Thyroid gland (tissue), 4 donors: ENCODE results near the gene ENTPD8. TPM values are rescaled to one million over a fixed set of nuclear protein-coding genes. Genes with fewer than 3 reads are reported as not detected.

Experiments used
- DNase-seq, 2 donors: peaks; one replicate each; pipeline ENCODE4 v3.0.0-alpha.2; 2019
- H3K27ac ChIP-seq, 3 donors: fragments of 200-600 bp; sonication (generic); 1 replicate in 2 of 3; 2 replicates in 1 of 3; pipeline ENCODE4 v1.5.1; 2016 to 2019; ENCODE audit warnings: mild to moderate bottlenecking in 1 of 3, moderate library complexity in 1 of 3
- H3K27me3 ChIP-seq: fragments of 200-600 bp; sonication (generic); one replicate; pipeline ENCODE4 v1.5.1; 2019
- H3K36me3 ChIP-seq, 2 donors: fragments of 200-600 bp; sonication (generic); one replicate each; pipeline ENCODE4 v1.5.1; 2016 to 2019
- H3K4me1 ChIP-seq, 2 donors: fragments of 200-600 bp; sonication (generic); one replicate each; pipeline ENCODE4 v1.5.1; 2017 to 2019
- H3K4me3 ChIP-seq, 3 donors: fragments of 200-600 bp; sonication (generic); replicated peaks in 1 of 3; 1 replicate in 2 of 3; 2 replicates in 1 of 3; pipeline ENCODE4 v1.5.1; 2016; ENCODE audit warnings: mild to moderate bottlenecking in 1 of 3
- H3K9me3 ChIP-seq: fragments of 200-600 bp; sonication (generic); one replicate; pipeline ENCODE4 v1.5.1; 2017
- POLR2A ChIP-seq, 2 donors: fragments of 450-650 bp; IDR thresholded peaks; one replicate each; pipeline ENCODE4 v1.6.1; 2017; ENCODE audit warnings: antibody characterized with exemption in 2 of 2, mild to moderate bottlenecking in 2 of 2, moderate library complexity in 1 of 2
- WGBS, 2 donors: methylation state at CpG; one replicate each; pipeline ENCODE4 v1.1.5; 2017; 5-methylcytosine and 5-hydroxymethylcytosine counted together
- intact Hi-C: fragments of 100-400 bp; cut with DNase I; formaldehyde crosslinking; loops from one replicate; pipeline ENCODE4 v1.15.1; 2023
- total RNA-seq, 4 donors: library from RNA; depleted of rRNA; stranded (reverse); fragments of >200 nt; gene quantifications; one replicate each; pipeline ENCODE4 v1.2.3, GENCODE V29; 2016
- TF ChIP-seq, protein P1 (sequence below), 6 experiments: fragments of 200-600 bp in 3 of 6; fragments of 450-650 bp in 3 of 6; sonication (generic) in 3 of 6; IDR thresholded peaks; one replicate each; pipeline ENCODE4 v1.5.1; 2016 to 2019; ENCODE audit warnings: antibody characterized with exemption in 6 of 6, mild to moderate bottlenecking in 2 of 6, inconsistent platforms in 1 of 6, moderate library complexity in 1 of 6

The ENTPD8 gene
- total RNA-seq, 4 donors from 2014 or later = 0.29 to 0.78 TPM; not detected in 2

DNA sequence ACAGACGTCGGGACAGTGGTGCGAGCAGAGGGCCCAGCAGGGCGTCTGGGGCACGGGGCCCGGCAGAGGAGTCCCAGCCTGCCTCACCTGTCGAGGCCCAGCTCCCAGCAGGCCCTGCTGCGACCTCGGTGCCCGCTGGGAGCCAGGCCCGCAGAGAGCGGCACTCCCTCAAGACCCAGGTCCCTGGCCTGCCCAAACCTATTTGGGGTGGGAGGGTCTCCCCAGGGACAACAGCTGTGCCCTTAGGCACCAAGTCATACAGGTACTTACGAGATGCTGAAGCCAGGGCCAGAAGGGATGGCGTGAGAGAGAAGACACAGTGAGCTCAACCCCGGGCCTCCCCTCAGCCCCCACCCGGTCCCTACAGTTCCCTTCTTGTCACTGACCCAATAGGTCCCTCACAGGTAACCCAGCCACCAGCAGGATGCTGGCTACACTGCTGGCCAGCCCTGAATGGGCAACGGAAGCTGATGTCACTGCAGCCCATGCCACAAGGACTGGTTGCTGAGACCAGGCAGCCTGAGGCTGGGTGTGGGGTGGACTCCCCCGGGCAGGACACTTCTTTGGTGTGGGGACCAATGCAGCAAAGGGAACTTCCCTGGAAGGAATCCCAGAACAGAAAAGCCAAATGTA lies 14.3 kb upstream of the ENTPD8 start:
- peaks cover 21 to 43% of the 10 kb centered on the region in 2 donors for H3K4me1 ChIP-seq

DNA sequence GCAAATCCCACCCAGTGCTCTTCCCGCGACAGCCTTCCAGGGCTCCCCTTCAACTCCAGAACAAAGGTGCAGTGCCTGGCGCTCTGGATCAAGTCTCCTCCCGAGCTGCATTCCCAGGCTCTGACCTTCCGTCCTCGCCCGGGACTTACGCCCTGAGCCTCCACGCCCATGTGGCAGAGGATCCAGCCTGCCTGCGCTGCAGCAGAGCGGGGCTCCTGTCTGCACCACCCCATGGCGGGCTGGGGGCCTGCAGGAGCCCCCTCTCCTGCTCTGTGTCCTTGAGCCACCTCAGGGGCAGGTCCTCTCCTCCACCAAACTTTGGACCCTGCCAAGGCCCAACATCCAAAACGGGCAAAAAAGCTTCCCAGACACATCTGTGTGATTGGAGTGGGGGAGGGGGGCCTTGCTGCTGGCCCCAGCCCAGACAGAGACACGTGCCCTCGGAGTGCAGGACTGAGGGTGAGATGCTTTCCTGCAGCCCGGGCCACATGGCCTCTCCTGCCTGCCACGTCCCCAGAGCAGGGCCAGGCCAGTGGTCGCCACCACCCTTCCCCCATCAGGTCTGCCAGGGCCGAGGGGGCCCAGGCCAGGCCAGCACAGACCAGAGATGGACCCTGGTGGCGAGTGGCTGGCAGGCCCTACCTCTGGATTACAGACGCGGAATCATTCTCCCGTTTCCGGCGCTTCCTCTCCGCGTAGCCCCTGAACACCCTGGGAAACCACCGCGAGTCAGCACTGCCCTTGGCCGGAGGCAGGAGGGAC lies 13.6 kb upstream of the ENTPD8 start:
- H3K4me1 ChIP-seq = peaks cover 20 to 40% of the 10 kb centered on the region in 2 donors
- H3K36me3 ChIP-seq = no peaks in the 10 kb centered on the region
- no peak overlapping the region for H3K27ac ChIP-seq
- peak overlapping the region in 1 of 3 donors; percentile 4 for H3K4me3 ChIP-seq
- no peaks in the 10 kb centered on the region for H3K27me3 ChIP-seq
- no peak for DNase-seq
- 69 to 71% methylated on average over 20 to 25 of the region's 30 CpGs for WGBS, 2 donors
- TF ChIP-seq, protein P1, sequence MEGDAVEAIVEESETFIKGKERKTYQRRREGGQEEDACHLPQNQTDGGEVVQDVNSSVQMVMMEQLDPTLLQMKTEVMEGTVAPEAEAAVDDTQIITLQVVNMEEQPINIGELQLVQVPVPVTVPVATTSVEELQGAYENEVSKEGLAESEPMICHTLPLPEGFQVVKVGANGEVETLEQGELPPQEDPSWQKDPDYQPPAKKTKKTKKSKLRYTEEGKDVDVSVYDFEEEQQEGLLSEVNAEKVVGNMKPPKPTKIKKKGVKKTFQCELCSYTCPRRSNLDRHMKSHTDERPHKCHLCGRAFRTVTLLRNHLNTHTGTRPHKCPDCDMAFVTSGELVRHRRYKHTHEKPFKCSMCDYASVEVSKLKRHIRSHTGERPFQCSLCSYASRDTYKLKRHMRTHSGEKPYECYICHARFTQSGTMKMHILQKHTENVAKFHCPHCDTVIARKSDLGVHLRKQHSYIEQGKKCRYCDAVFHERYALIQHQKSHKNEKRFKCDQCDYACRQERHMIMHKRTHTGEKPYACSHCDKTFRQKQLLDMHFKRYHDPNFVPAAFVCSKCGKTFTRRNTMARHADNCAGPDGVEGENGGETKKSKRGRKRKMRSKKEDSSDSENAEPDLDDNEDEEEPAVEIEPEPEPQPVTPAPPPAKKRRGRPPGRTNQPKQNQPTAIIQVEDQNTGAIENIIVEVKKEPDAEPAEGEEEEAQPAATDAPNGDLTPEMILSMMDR (IDR thresholded peaks at IDR 0.05) = no peak
- no peak for TF ChIP-seq POLR2A (IDR thresholded peaks at IDR 0.05)
- H3K9me3 ChIP-seq = no peaks in the 10 kb centered on the region
- intact Hi-C loops = no loop called here

More for the DNA sequence above, 14.3 kb upstream of the ENTPD8 start:
- H3K27me3 ChIP-seq = no peaks in the 10 kb centered on the region
- no peaks in the 10 kb centered on the region for H3K36me3 ChIP-seq
- no peaks in the 10 kb centered on the region for H3K9me3 ChIP-seq
- TF ChIP-seq POLR2A (IDR thresholded peaks at IDR 0.05) = no peak
- TF ChIP-seq, protein P1 (IDR thresholded peaks at IDR 0.05) = no peak
- no peak overlapping the region for H3K27ac ChIP-seq
- no peak for DNase-seq
- no peak overlapping the region for H3K4me3 ChIP-seq
- 93 to 100% methylated on average over 5 to 14 of the region's 18 CpGs for WGBS, 2 donors
- intact Hi-C loops = no loop called here

DNA sequence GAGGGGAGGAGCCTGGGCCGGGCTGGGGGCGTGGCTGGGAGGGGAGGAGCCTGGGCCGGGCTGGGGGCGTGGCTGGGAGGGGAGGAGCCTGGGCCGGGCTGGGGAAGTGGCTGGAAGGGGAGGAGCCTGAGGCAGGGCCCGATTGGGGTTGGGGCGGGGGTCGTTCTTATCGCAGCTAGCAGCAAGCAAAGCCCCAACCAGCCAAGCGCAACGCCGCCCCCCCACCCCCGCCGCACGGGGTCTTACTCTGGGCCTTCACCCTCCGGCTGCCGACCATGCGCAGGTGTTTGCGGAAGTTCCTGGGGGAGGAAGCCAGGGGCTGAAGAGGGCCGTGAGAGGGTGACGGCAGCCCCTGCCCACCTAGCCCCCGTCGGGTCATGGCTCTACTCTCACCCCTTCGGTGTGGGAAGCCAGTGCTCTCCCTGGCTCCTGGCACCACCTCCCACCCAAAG lies 13.0 kb upstream of the ENTPD8 start:
- H3K4me1 ChIP-seq = peaks cover 16 to 35% of the 10 kb centered on the region in 2 donors
- intact Hi-C loops = no loop called here
- no peaks in the 10 kb centered on the region for H3K9me3 ChIP-seq
- 4 to 15% methylated on average over 4 to 13 of the region's 24 CpGs for WGBS, 2 donors
- no peak overlapping the region for H3K27ac ChIP-seq
- TF ChIP-seq, protein P1 (IDR thresholded peaks at IDR 0.05) = no peak
- TF ChIP-seq POLR2A (IDR thresholded peaks at IDR 0.05) = no peak
- no peaks in the 10 kb centered on the region for H3K36me3 ChIP-seq
- no peaks in the 10 kb centered on the region for H3K27me3 ChIP-seq
- DNase-seq = peak; percentile 36 to 56
- H3K4me3 ChIP-seq = peak overlapping the region in 1 of 3 donors; percentile 4

DNA sequence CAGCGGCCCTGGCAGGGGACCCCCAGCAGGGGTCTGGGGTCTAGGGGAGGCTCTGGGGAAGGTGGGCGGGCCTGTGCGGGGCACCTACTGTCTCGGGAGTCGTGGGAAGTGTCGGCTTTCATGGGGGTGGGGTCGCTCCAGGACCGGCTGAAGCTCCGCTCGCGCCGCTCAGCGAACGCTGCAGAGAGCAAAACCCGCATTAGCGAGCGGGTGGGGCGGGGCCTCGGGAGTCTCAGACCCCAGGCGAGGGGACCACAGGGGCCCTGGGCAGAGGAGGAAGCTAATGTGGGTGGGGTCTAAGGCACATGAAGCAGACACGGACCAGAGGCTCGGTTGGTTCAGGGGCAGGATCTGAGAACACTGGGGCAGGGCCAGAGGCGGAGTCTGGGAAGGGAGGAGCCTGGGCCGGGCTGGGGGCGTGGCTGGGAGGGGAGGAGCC lies 12.5 kb upstream of the ENTPD8 start:
- DNase-seq = peak; percentile 61
- WGBS, 2 donors = 3 to 4% methylated on average over 4 to 6 of the region's 25 CpGs
- Histone ChIP-seq H3K4me1 (peaks cover 16 to 34% of the 10 kb centered on the region in 2 donors), H3K27me3 (no peaks in the 10 kb centered on the region), H3K36me3 (no peaks in the 10 kb centered on the region), H3K4me3 (no peak overlapping the region), H3K27ac (no peak overlapping the region), H3K9me3 (no peaks in the 10 kb centered on the region)
- no peak for TF ChIP-seq POLR2A (IDR thresholded peaks at IDR 0.05)
- TF ChIP-seq, protein P1 (IDR thresholded peaks at IDR 0.05) = no peak
- intact Hi-C loops = no loop called here
